Keratinocyte (primary cell): ENCODE measurements around the gene MAGI2.

Experiments
- CTCF ChIP-seq, 3 experiments: IDR thresholded peaks in 1 of 3; conservative IDR thresholded peaks in 1 of 3; optimal IDR thresholded peaks in 1 of 3; 2 replicates in 2 of 3; 3 replicates in 1 of 3; pipeline versions ENCODE3 to v1.5.1; 2011; ENCODE audit warnings: low read length in 3 of 3, mild to moderate bottlenecking in 3 of 3, moderate library complexity in 2 of 3, control low read depth in 1 of 3, inconsistent platforms in 1 of 3; ENCODE audit not compliant: insufficient read depth in 2 of 3; ENCODE audit errors: extremely low read depth in 1 of 3
- EZH2 ChIP-seq: IDR thresholded peaks from one replicate; pipeline ENCODE4 v1.6.1; 2012; ENCODE audit warnings: inconsistent platforms, mild to moderate bottlenecking, low read length, moderate library complexity

GRCh38 chr7:78101076-78101475 lies 1352.4 kb downstream of the MAGI2 start:
- TF ChIP-seq CTCF (optimal IDR thresholded peaks at IDR 0.05 in 1 of 3, IDR thresholded peaks at IDR 0.05 in 1 of 3, conservative IDR thresholded peaks at IDR 0.05 in 1 of 3; ENCODE audit: extremely low read depth in 1 of 3, insufficient read depth in 2 of 3, low read length in 3 of 3), result no peak
- no peak for TF ChIP-seq EZH2
